GM12878 (cell line): Measurements from ENCODE around the gene HOXB1. TPM values are rescaled to one million over a fixed set of nuclear protein-coding genes. Genes with fewer than 3 reads are reported as not detected.

Source experiments
- ATAC-seq: fragments of 200-7000 bp; cut with Tn5 transposase; 3 replicates; pipeline ENCODE4 v1.9.1; 2020; ENCODE audit warnings: mild to moderate bottlenecking, moderate library complexity
- BruUV-seq: library from RNA; stranded (reverse); fragments of 400-500 nt; replicated peaks from 2 replicates; lab custom pipeline; 2021; lab: Mats Ljungman, UMichigan
- CTCF ChIA-PET: fragments of 300-600 bp; sonication (Branson Sonifier 250); formaldehyde crosslinking; extraction: SDS; loops from one replicate; lab custom pipeline; 2021; ENCODE audit warnings: inconsistent platforms; lab: Yijun Ruan, JAX
- POLR2A ChIA-PET: fragments of 350-600 bp; formaldehyde crosslinking; extraction: SDS; loops from one replicate; lab custom pipeline; 2021; ENCODE audit warnings: inconsistent platforms; lab: Charles Lee
- RAD21 ChIA-PET: fragments of 300-600 bp; sonication (Branson Sonifier 250); formaldehyde crosslinking; loops from one replicate; lab custom pipeline; 2023; ENCODE audit warnings: antibody characterized with exemption; ENCODE audit not compliant: unreplicated experiment; lab: Charles Lee
- SMC1A ChIA-PET: fragments of 300-600 bp; sonication (Branson Sonifier 250); formaldehyde crosslinking; loops from one replicate; lab custom pipeline; 2023; ENCODE audit not compliant: unreplicated experiment, uncharacterized antibody; lab: Charles Lee
- DNase-seq: peaks from one replicate; pipeline ENCODE4 v3.0.0-alpha.2; 2011; ENCODE audit warnings: low read depth, low spot score
- FAIRE-seq: peaks from 3 replicates; lab custom pipeline; 2011; peaks lifted over from hg19 to GRCh38; lab: Jason Lieb, UNC
- H2AFZ ChIP-seq: 2 replicates; pipeline ENCODE4 v1.6.0; 2011; ENCODE audit warnings: low read depth, low read length, control low read depth; ENCODE audit not compliant: control insufficient read depth
- H3K27ac ChIP-seq: 2 replicates; pipeline ENCODE4 v1.5.1; 2011; ENCODE audit warnings: control low read depth; ENCODE audit not compliant: control insufficient read depth, insufficient read depth
- H3K27me3 ChIP-seq, 2 experiments: replicated peaks in 1 of 2; 2 replicates each; pipeline versions ENCODE4 v1.6.0 to v1.6.1; 2011; ENCODE audit warnings: low read length in 1 of 2; ENCODE audit not compliant: control insufficient read depth in 2 of 2, insufficient read depth in 2 of 2
- H3K36me3 ChIP-seq, 2 experiments: 2 replicates each; pipeline ENCODE4 v1.5.1; 2011; ENCODE audit warnings: low read length in 1 of 2; ENCODE audit not compliant: control insufficient read depth in 2 of 2, insufficient read depth in 2 of 2
- H3K4me1 ChIP-seq: 2 replicates; pipeline ENCODE4 v1.6.1; 2011; ENCODE audit warnings: mild to moderate bottlenecking, low read length, moderate library complexity, mixed read lengths; ENCODE audit not compliant: control insufficient read depth, insufficient read depth
- H3K4me2 ChIP-seq: 2 replicates; pipeline ENCODE4 v1.6.0; 2011; ENCODE audit warnings: control low read depth; ENCODE audit not compliant: control insufficient read depth, insufficient read depth
- H3K4me3 ChIP-seq: fragments of 200-600 bp; sonication (generic); 2 replicates; pipeline ENCODE4 v1.5.1; 2016
- H3K79me2 ChIP-seq: 2 replicates; pipeline ENCODE4 v1.6.0; 2011; ENCODE audit warnings: low read length; ENCODE audit not compliant: control insufficient read depth, insufficient read depth
- H3K9ac ChIP-seq: 2 replicates; pipeline ENCODE4 v1.8.0; 2011; ENCODE audit warnings: low read length, control low read depth, mixed read lengths; ENCODE audit not compliant: control insufficient read depth, insufficient read depth
- H3K9me3 ChIP-seq: replicated peaks from 3 replicates; pipeline ENCODE4 v1.5.1; 2011; ENCODE audit warnings: mild to moderate bottlenecking, low read length; ENCODE audit not compliant: control insufficient read depth, insufficient read depth
- H4K20me1 ChIP-seq: 2 replicates; pipeline ENCODE4 v1.6.0; 2011; ENCODE audit not compliant: control insufficient read depth, insufficient read depth
- CBX3 ChIP-seq: fragments of 200-600 bp; sonication (generic); IDR thresholded peaks from 2 replicates; pipeline ENCODE4 v1.6.1; 2016; ENCODE audit warnings: low read depth, borderline replicate concordance
- EED ChIP-seq: sonication (generic); IDR thresholded peaks from 2 replicates; pipeline ENCODE4 v1.6.1; 2016; ENCODE audit warnings: antibody characterized with exemption, low read depth
- GABPA ChIP-seq: IDR thresholded peaks from 2 replicates; pipeline ENCODE4 v1.6.1; 2014; ENCODE audit warnings: antibody characterized with exemption, low read depth, mild to moderate bottlenecking, inconsistent platforms
- GATAD2B ChIP-seq: fragments of 450-650 bp; conservative IDR thresholded peaks from 2 replicates; pipeline ENCODE4 v1.6.1; 2017; ENCODE audit warnings: low read depth, mild to moderate bottlenecking, moderate library complexity
- IKZF1 ChIP-seq: fragments of 450-650 bp; conservative IDR thresholded peaks from 2 replicates; pipeline ENCODE4 v1.6.1; 2017; ENCODE audit warnings: antibody characterized with exemption, mild to moderate bottlenecking
- LARP7 ChIP-seq: fragments of 450-650 bp; IDR thresholded peaks from 2 replicates; pipeline ENCODE4 v1.6.1; 2017; ENCODE audit warnings: mild to moderate bottlenecking
- NFYB ChIP-seq: IDR thresholded peaks from 2 replicates; pipeline ENCODE4 v1.6.1; 2011; ENCODE audit warnings: low read depth, mild to moderate bottlenecking, low read length, improper control_type of control experiment, moderate library complexity; ENCODE audit not compliant: insufficient read depth
- RB1 ChIP-seq: fragments of 450-650 bp; formaldehyde crosslinking; IDR thresholded peaks from 2 replicates; pipeline ENCODE4 v1.6.1; 2017; ENCODE audit warnings: mild to moderate bottlenecking, borderline replicate concordance
- RELB ChIP-seq: fragments of 450-650 bp; IDR thresholded peaks from 2 replicates; pipeline ENCODE4 v1.6.1; 2017; ENCODE audit warnings: low read depth, mild to moderate bottlenecking, moderate library complexity
- RFX5 ChIP-seq: IDR thresholded peaks from 2 replicates; pipeline ENCODE4 v1.6.1; 2011; ENCODE audit warnings: low read depth, low read length, improper control_type of control experiment
- RUNX3 ChIP-seq: IDR thresholded peaks from 2 replicates; pipeline ENCODE4 v1.6.1; 2012; ENCODE audit warnings: low read length, inconsistent platforms
- SREBF2 ChIP-seq: IDR thresholded peaks from 2 replicates; pipeline ENCODE4 v1.6.1; 2012; ENCODE audit warnings: mild to moderate bottlenecking, low read length
- TAF1 ChIP-seq: IDR thresholded peaks from 2 replicates; pipeline ENCODE4 v1.6.1; 2011; ENCODE audit warnings: mild to moderate bottlenecking, low read depth, low read length, borderline replicate concordance
- WRNIP1 ChIP-seq: IDR thresholded peaks from 2 replicates; pipeline ENCODE4 v1.6.1; 2011; ENCODE audit warnings: low read depth, low read length, improper control_type of control experiment, borderline replicate concordance
- ZBTB33 ChIP-seq: fragments of 450-650 bp; IDR thresholded peaks from 2 replicates; pipeline ENCODE4 v1.6.1; 2017; ENCODE audit warnings: mild to moderate bottlenecking
- ZNF384 ChIP-seq: IDR thresholded peaks from 2 replicates; pipeline ENCODE4 v1.6.1; 2012; ENCODE audit warnings: low read depth, mild to moderate bottlenecking, low read length, improper control_type of control experiment, borderline replicate concordance
- WGBS: methylation state at CpG from one replicate; pipeline ENCODE4 v1.1.6; 2016; ENCODE audit warnings: low lambda C conversion rate; ENCODE audit not compliant: insufficient replicate concordance, insufficient coverage; ENCODE audit errors: missing lambda C conversion rate; 5-methylcytosine and 5-hydroxymethylcytosine counted together
- in situ Hi-C: fragments of 300-500 bp; cut with MboI; formaldehyde crosslinking; loops from 9 replicates; pipeline ENCODE4 v1.14.3; 2018; ENCODE audit warnings: mixed read lengths
- intact Hi-C: fragments of 100-400 bp; cut with micrococcal nuclease; formaldehyde crosslinking; loops from one replicate; pipeline ENCODE4 v1.14.2; 2022; ENCODE audit not compliant: unreplicated experiment
- polyA plus RNA-seq, 11 experiments: library from polyadenylated mRNA; depleted of rRNA in 4 of 11; unstranded in 6 of 11; stranded (reverse) in 5 of 11; fragments of >200 nt; fragmentation: Nextera tagmentation in 4 of 11; fragmentation: Illumina TruSeq in 1 of 11; extraction: Ambion mirVana in 4 of 11; extraction: Trizol in 1 of 11; gene quantifications; 1 replicate in 1 of 11; 2 replicates in 10 of 11; pipeline versions ENCODE4 v1.2.1 to v1.2.3, GENCODE V29; 2011 to 2016; ENCODE audit warnings: inconsistent platforms in 2 of 11, missing spikeins in 2 of 11, low read depth in 1 of 11
- total RNA-seq, 4 experiments: library from RNA; depleted of rRNA in 3 of 4; stranded (reverse); fragments of >200 nt in 3 of 4; fragmentation: Illumina TruSeq in 1 of 4; extraction: Trizol in 1 of 4; gene quantifications; 2 replicates each; pipeline versions ENCODE4 v1.2.1 to v1.2.3, GENCODE V29; 2013 to 2021
- TF ChIP-seq, protein P1 (sequence below): fragments of 450-650 bp; formaldehyde crosslinking; IDR thresholded peaks from 2 replicates; pipeline ENCODE4 v1.4.0; 2020; ENCODE audit warnings: mild to moderate bottlenecking, moderate library complexity

HOXB1 gene
- total and polyA plus RNA-seq, 10 of the 15 experiments (the other 5 are each of a cell fraction or from before 2014, with no cell fraction given), result not detected

DNA sequence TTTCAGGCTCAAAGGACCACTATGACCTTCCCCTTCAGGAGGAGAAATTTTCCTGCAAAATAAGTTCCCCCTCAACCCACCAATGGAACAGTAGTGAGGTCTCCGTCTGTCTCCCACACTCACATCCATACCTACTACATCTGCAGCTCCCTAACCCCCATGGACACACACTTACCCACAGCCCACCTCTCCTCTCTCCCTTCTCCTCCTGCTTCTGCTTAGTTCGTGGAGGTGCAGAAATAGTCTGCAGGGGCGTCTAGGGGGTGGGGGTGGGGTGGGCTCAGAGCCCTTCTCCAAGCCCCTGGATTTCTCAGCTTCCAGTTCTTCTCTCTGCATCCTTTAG, 38.4 kb upstream of the HOXB1 start:
- ATAC-seq (no peak), FAIRE-seq (no peak), DNase-seq (no peak)
- Histone ChIP-seq H3K27me3 (no peaks in the 10 kb centered on the region), H3K27ac (no peak overlapping the region), H3K9ac (no peak overlapping the region), H3K4me1 (no peaks in the 10 kb centered on the region), H2AFZ (no peak overlapping the region), H3K9me3 (no peaks in the 10 kb centered on the region), H4K20me1 (no peaks in the 10 kb centered on the region), H3K36me3 (no peaks in the 10 kb centered on the region; a peak in 1 of 4 replicates), H3K4me2 (no peak overlapping the region), H3K4me3 (no peak overlapping the region), H3K79me2 (no peaks in the 10 kb centered on the region)
- 20% methylated on average over 3 of the region's 3 CpGs for WGBS
- BruUV-seq, result no TSS peak
- POLR2A ChIA-PET, result no interaction called here
- in situ Hi-C loops, result no loop called here
- SMC1A ChIA-PET, result no interaction called here
- CTCF ChIA-PET, result no interaction called here
- intact Hi-C loops, result no loop called here
- RAD21 ChIA-PET, result no interaction called here
- TF ChIP-seq GABPA (no peak), SREBF2 (no peak), LARP7 (no peak), GATAD2B (no peak), RB1 (no peak), ZNF384 (no peak), RELB (no peak), RFX5 (no peak), EED (no peak), RUNX3 (no peak), ZBTB33 (no peak), CBX3 (no peak), TAF1 (no peak), IKZF1 (no peak), NFYB (no peak), WRNIP1 (no peak)
- TF ChIP-seq, protein P1, sequence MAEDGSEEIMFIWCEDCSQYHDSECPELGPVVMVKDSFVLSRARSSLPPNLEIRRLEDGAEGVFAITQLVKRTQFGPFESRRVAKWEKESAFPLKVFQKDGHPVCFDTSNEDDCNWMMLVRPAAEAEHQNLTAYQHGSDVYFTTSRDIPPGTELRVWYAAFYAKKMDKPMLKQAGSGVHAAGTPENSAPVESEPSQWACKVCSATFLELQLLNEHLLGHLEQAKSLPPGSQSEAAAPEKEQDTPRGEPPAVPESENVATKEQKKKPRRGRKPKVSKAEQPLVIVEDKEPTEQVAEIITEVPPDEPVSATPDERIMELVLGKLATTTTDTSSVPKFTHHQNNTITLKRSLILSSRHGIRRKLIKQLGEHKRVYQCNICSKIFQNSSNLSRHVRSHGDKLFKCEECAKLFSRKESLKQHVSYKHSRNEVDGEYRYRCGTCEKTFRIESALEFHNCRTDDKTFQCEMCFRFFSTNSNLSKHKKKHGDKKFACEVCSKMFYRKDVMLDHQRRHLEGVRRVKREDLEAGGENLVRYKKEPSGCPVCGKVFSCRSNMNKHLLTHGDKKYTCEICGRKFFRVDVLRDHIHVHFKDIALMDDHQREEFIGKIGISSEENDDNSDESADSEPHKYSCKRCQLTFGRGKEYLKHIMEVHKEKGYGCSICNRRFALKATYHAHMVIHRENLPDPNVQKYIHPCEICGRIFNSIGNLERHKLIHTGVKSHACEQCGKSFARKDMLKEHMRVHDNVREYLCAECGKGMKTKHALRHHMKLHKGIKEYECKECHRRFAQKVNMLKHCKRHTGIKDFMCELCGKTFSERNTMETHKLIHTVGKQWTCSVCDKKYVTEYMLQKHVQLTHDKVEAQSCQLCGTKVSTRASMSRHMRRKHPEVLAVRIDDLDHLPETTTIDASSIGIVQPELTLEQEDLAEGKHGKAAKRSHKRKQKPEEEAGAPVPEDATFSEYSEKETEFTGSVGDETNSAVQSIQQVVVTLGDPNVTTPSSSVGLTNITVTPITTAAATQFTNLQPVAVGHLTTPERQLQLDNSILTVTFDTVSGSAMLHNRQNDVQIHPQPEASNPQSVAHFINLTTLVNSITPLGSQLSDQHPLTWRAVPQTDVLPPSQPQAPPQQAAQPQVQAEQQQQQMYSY, result no peak
